GM12878 (cell line): ENCODE data around the gene CSTF1. TPM values are rescaled to one million over a fixed set of nuclear protein-coding genes. Genes with fewer than 3 reads are reported as not detected.

Experiments
- ATAC-seq: fragments of 200-7000 bp; cut with Tn5 transposase; 3 replicates; pipeline ENCODE4 v1.9.1; 2020; ENCODE audit warnings: mild to moderate bottlenecking, moderate library complexity
- BruUV-seq: library from RNA; stranded (reverse); fragments of 400-500 nt; replicated peaks from 2 replicates; lab custom pipeline; 2021; lab: Mats Ljungman, UMichigan
- CTCF ChIA-PET: fragments of 300-600 bp; sonication (Branson Sonifier 250); formaldehyde crosslinking; extraction: SDS; loops from one replicate; lab custom pipeline; 2021; ENCODE audit warnings: inconsistent platforms; lab: Yijun Ruan, JAX
- POLR2A ChIA-PET: fragments of 350-600 bp; formaldehyde crosslinking; extraction: SDS; loops from one replicate; lab custom pipeline; 2021; ENCODE audit warnings: inconsistent platforms; lab: Charles Lee
- RAD21 ChIA-PET: fragments of 300-600 bp; sonication (Branson Sonifier 250); formaldehyde crosslinking; loops from one replicate; lab custom pipeline; 2023; ENCODE audit warnings: antibody characterized with exemption; ENCODE audit not compliant: unreplicated experiment; lab: Charles Lee
- SMC1A ChIA-PET: fragments of 300-600 bp; sonication (Branson Sonifier 250); formaldehyde crosslinking; loops from one replicate; lab custom pipeline; 2023; ENCODE audit not compliant: unreplicated experiment, uncharacterized antibody; lab: Charles Lee
- DNase-seq: peaks from one replicate; pipeline ENCODE4 v3.0.0-alpha.2; 2011; ENCODE audit warnings: low read depth, low spot score
- FAIRE-seq: peaks from 3 replicates; lab custom pipeline; 2011; peaks lifted over from hg19 to GRCh38; lab: Jason Lieb, UNC
- H2AFZ ChIP-seq: 2 replicates; pipeline ENCODE4 v1.6.0; 2011; ENCODE audit warnings: low read depth, low read length, control low read depth; ENCODE audit not compliant: control insufficient read depth
- H3K27ac ChIP-seq: 2 replicates; pipeline ENCODE4 v1.5.1; 2011; ENCODE audit warnings: control low read depth; ENCODE audit not compliant: control insufficient read depth, insufficient read depth
- H3K27me3 ChIP-seq, 2 experiments: replicated peaks in 1 of 2; 2 replicates each; pipeline versions ENCODE4 v1.6.0 to v1.6.1; 2011; ENCODE audit warnings: low read length in 1 of 2; ENCODE audit not compliant: control insufficient read depth in 2 of 2, insufficient read depth in 2 of 2
- H3K36me3 ChIP-seq, 2 experiments: 2 replicates each; pipeline ENCODE4 v1.5.1; 2011; ENCODE audit warnings: low read length in 1 of 2; ENCODE audit not compliant: control insufficient read depth in 2 of 2, insufficient read depth in 2 of 2
- H3K4me1 ChIP-seq: 2 replicates; pipeline ENCODE4 v1.6.1; 2011; ENCODE audit warnings: mild to moderate bottlenecking, low read length, moderate library complexity, mixed read lengths; ENCODE audit not compliant: control insufficient read depth, insufficient read depth
- H3K4me2 ChIP-seq: 2 replicates; pipeline ENCODE4 v1.6.0; 2011; ENCODE audit warnings: control low read depth; ENCODE audit not compliant: control insufficient read depth, insufficient read depth
- H3K4me3 ChIP-seq: fragments of 200-600 bp; sonication (generic); 2 replicates; pipeline ENCODE4 v1.5.1; 2016
- H3K79me2 ChIP-seq: 2 replicates; pipeline ENCODE4 v1.6.0; 2011; ENCODE audit warnings: low read length; ENCODE audit not compliant: control insufficient read depth, insufficient read depth
- H3K9ac ChIP-seq: 2 replicates; pipeline ENCODE4 v1.8.0; 2011; ENCODE audit warnings: low read length, control low read depth, mixed read lengths; ENCODE audit not compliant: control insufficient read depth, insufficient read depth
- H3K9me3 ChIP-seq: replicated peaks from 3 replicates; pipeline ENCODE4 v1.5.1; 2011; ENCODE audit warnings: mild to moderate bottlenecking, low read length; ENCODE audit not compliant: control insufficient read depth, insufficient read depth
- H4K20me1 ChIP-seq: 2 replicates; pipeline ENCODE4 v1.6.0; 2011; ENCODE audit not compliant: control insufficient read depth, insufficient read depth
- EED ChIP-seq: sonication (generic); IDR thresholded peaks from 2 replicates; pipeline ENCODE4 v1.6.1; 2016; ENCODE audit warnings: antibody characterized with exemption, low read depth
- GABPA ChIP-seq: IDR thresholded peaks from 2 replicates; pipeline ENCODE4 v1.6.1; 2014; ENCODE audit warnings: antibody characterized with exemption, low read depth, mild to moderate bottlenecking, inconsistent platforms
- IKZF2 ChIP-seq, 2 experiments: fragments of 450-650 bp; IDR thresholded peaks; 2 replicates each; pipeline ENCODE4 v1.6.1; 2017; ENCODE audit warnings: mild to moderate bottlenecking in 2 of 2, moderate library complexity in 2 of 2
- MEF2B ChIP-seq: fragments of 450-650 bp; IDR thresholded peaks from 2 replicates; pipeline ENCODE4 v1.6.1; 2018; ENCODE audit warnings: mild to moderate bottlenecking, moderate library complexity; ENCODE audit not compliant: partially characterized antibody, poor library complexity, severe bottlenecking
- NBN ChIP-seq: fragments of 450-650 bp; IDR thresholded peaks from 2 replicates; pipeline ENCODE4 v1.6.1; 2016
- RBBP5 ChIP-seq: fragments of 200-600 bp; sonication (generic); conservative IDR thresholded peaks from 2 replicates; pipeline ENCODE4 v1.6.1; 2016
- RUNX3 ChIP-seq: IDR thresholded peaks from 2 replicates; pipeline ENCODE4 v1.6.1; 2012; ENCODE audit warnings: low read length, inconsistent platforms
- YY1 ChIP-seq: IDR thresholded peaks from 2 replicates; pipeline ENCODE4 v1.6.1; 2011; ENCODE audit warnings: low read depth, mild to moderate bottlenecking, low read length
- WGBS: methylation state at CpG from one replicate; pipeline ENCODE4 v1.1.6; 2016; ENCODE audit warnings: low lambda C conversion rate; ENCODE audit not compliant: insufficient replicate concordance, insufficient coverage; ENCODE audit errors: missing lambda C conversion rate; 5-methylcytosine and 5-hydroxymethylcytosine counted together
- in situ Hi-C: fragments of 300-500 bp; cut with MboI; formaldehyde crosslinking; loops from 9 replicates; pipeline ENCODE4 v1.14.3; 2018; ENCODE audit warnings: mixed read lengths
- intact Hi-C: fragments of 100-400 bp; cut with micrococcal nuclease; formaldehyde crosslinking; loops from one replicate; pipeline ENCODE4 v1.14.2; 2022; ENCODE audit not compliant: unreplicated experiment
- polyA plus RNA-seq, 11 experiments: library from polyadenylated mRNA; depleted of rRNA in 4 of 11; unstranded in 6 of 11; stranded (reverse) in 5 of 11; fragments of >200 nt; fragmentation: Nextera tagmentation in 4 of 11; fragmentation: Illumina TruSeq in 1 of 11; extraction: Ambion mirVana in 4 of 11; extraction: Trizol in 1 of 11; gene quantifications; 1 replicate in 1 of 11; 2 replicates in 10 of 11; pipeline versions ENCODE4 v1.2.1 to v1.2.3, GENCODE V29; 2011 to 2016; ENCODE audit warnings: inconsistent platforms in 2 of 11, missing spikeins in 2 of 11, low read depth in 1 of 11
- total RNA-seq, 4 experiments: library from RNA; depleted of rRNA in 3 of 4; stranded (reverse); fragments of >200 nt in 3 of 4; fragmentation: Illumina TruSeq in 1 of 4; extraction: Trizol in 1 of 4; gene quantifications; 2 replicates each; pipeline versions ENCODE4 v1.2.1 to v1.2.3, GENCODE V29; 2013 to 2021

CSTF1 gene
- total and polyA plus RNA-seq, 10 of the 15 experiments (the other 5 are each of a cell fraction or from before 2014, with no cell fraction given) = 41.8 to 89.1 (median 50.1) TPM

GRCh38 chr20:56392881-56393482 is 537 bp downstream of the CSTF1 start:
- intact Hi-C loops (loop anchor here (2.0 kb wide), 1 partner anchor 76 kb away; the partner anchor contains the start of gene RTF2), in situ Hi-C loops (no loop called here)
- CTCF ChIA-PET = interaction anchor here (0.8 to 1.5 kb wide), 2 partner anchors 12 to 145 kb away, joined by 3 to 5 read pairs; partner anchors contain the start of gene MC3R
- no TSS peak for BruUV-seq
- peak; percentile 29 for ATAC-seq
- H3K4me1 ChIP-seq = peaks cover 3% of the 10 kb centered on the region; the same call in 1 of the 2 replicates
- POLR2A ChIA-PET = interaction anchor here (1.2 kb wide), 2 partner anchors 12 to 18 kb away, joined by 3 to 4 read pairs; no protein-coding TSS in a partner anchor
- peak overlapping the region; percentile 99 for H3K4me3 ChIP-seq
- H3K9ac ChIP-seq = peak overlapping the region; percentile 90
- SMC1A ChIA-PET = interaction anchor here (0.7 to 3.8 kb wide), 4 partner anchors 17 to 133 kb away, joined by 3 to 14 read pairs (median 3); partner anchors contain the start of gene RTF2
- peak overlapping the region; percentile 78 for H3K27ac ChIP-seq
- H2AFZ ChIP-seq = peak overlapping the region; percentile 84
- no peak for FAIRE-seq
- WGBS = under 1% methylated on average over 17 of the region's 18 CpGs
- H3K79me2 ChIP-seq = peaks cover 60% of the 10 kb centered on the region
- H3K9me3 ChIP-seq = no peaks in the 10 kb centered on the region
- DNase-seq = no peak
- H3K4me2 ChIP-seq = peak overlapping the region; percentile 98
- H3K36me3 ChIP-seq = peaks cover 5 to 13% of the 10 kb centered on the region in 2 experiments
- 0 out of 2 replicates have a peak, but pooled peaks have one; percentile 3 for TF ChIP-seq EED
- TF ChIP-seq GABPA = peak; percentile 68; the same call in 1 of the 2 replicates
- TF ChIP-seq IKZF2 (IDR thresholded peaks at IDR 0.05) = peak; percentile 2 to 3; a peak in 1 of 4 replicates
- TF ChIP-seq RBBP5 = 0 out of 2 replicates have a peak, but pooled peaks have one; percentile 3
- peak; percentile 61 for TF ChIP-seq YY1
- no peak for TF ChIP-seq RUNX3
- peak; percentile 7 for TF ChIP-seq MEF2B
- no peak for TF ChIP-seq NBN
- H4K20me1 ChIP-seq = no peaks in the 10 kb centered on the region
- RAD21 ChIA-PET = interaction anchor here (1.5 to 2.5 kb wide), 3 partner anchors 19 to 76 kb away, joined by 5 to 9 read pairs (median 8); partner anchors contain the start of genes CASS4 and RTF2
- H3K27me3 ChIP-seq = no peaks in the 10 kb centered on the region
